Stimulated activated CD4-positive, alpha-beta T cell treated with anti-CD3 and anti-CD28 coated beads, Interleukin-1b, Interleukin-23, amount 100 ng/mL, for 48 hours (primary cell): ENCODE data around the gene EPHA3.

ENCODE experiments used
- DNase-seq: peaks from one replicate; pipeline ENCODE4 v3.0.0-alpha.2; 2020

The EPHA3 gene

DNA sequence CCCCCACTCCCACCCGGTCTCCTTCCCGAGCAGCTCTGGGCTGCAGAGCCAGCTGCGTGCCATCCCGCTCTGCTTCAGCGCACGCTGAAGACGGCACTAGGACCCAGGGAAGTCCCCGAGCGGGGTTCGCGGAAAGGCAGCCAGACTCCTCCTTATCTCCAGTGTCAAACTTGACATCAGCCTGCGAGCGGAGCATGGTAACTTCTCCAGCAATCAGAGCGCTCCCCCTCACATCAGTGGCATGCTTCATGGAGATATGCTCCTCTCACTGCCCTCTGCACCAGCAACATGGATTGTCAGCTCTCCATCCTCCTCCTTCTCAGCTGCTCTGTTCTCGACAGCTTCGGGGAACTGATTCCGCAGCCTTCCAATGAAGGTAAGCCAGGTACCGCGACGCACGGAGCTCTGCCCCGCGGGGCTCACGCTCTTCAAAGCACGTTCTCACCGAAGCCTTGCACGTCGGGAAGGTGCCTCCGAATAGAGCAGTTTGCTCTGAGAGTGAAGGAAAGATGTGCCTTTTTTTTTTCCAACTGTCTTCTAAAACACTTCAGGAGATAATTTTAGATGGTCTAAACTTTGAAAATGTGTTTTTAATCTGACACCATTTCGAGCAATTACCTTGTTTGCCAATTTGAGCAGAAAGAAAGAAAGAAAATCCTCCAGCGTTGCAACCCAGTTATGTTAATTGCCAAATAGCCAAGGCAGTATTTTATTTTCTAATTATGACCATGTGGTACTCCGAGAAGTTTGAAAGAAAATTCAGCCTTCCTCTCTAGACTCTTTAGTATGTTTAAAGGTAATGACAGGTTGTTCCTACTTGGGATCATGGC lies at the start of gene EPHA3:
EPHA3 (plus strand) TSS at position 161 of the 830 bp plus-strand sequence; CDS start at position 289, 128 bp downstream.
- peak; percentile 43 for DNase-seq

DNA sequence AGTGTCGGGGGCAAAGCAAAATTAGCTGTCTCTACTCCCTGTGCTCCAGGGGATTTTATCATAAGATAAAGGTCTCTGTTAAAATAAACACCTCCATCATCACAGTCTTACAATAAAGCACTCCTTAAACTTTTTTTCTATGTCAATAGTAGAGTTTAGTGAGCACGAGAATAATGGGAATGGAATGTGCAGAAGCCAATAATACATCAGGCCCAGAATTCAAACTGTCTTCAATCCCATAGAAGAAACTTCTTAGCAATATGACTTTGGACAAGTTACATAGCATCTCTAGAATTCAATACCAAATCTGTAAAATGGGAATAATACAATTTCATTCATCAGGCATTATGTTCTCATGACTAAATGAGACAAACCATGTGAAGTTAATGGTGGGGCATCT lies 49.0 kb upstream of the EPHA3 start:
- no peak for DNase-seq

DNA sequence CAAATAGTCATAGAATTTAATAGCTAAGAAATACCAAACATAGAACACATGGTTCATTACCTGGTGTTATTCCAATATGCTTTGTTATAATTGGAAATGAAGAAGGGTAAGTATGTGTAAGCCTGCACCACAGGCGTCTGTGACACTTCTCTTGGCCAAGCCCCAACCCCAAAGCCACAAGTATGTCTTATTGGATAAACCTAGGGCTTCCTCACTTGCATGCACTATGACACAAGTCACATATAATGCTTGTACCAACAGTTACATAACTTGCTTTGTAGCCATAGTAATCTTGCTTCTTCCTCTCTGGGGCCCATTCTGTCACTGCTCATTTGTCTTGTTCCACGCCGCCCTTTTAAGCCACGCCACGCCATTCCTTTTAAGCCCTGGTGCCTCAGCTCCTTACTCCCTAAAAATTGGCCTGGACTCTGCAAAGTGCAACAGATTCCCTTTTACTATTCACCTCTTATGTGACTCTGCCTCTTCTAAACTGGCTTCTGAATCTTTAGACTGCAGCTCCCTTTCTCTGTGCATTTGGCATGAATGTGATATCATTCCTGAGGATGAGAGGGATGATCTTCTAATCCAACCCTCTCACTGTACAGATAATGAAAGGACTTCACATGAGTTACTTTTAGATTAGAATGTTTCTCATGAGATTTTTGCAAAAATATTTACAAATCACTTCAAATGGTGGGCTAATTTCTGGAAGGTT lies 48.1 kb upstream of the EPHA3 start:
- no peak for DNase-seq

DNA sequence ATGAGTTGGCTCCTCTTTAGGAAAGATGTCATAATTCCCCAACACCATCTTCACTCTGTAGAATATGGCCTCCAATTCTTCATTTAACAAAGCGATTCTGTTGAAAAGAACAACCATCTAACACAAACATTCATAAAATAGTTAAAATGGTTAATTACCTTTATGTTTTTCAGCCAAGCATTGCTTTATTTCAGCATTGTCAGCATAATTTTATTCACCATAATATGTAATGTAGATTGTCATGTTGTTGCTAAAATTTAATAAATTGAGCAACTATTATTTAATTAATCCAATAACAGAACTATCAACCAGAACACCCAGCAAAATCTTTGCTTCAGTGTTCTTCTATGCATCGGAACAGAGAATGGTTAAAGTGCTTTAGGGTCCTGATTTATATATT lies 46.2 kb upstream of the EPHA3 start:
- no peak for DNase-seq

DNA sequence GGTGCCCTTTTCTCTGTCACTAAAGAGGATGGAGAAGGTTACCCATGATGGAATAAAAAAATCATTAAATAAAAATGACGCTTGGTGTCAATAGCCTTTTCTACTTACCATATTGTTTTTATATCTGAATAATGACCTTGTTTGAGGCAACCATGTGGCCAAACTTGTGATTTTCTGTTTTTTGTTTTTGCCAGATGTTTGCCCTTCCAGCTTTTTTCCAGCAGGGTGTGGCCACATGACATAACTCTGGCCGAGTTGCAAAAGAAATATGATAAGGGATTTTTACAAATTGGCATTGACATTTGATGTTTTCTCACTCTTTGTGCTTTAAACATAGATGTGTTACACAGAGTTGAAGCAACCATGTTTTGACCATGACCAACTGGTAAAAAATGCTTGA lies 39.7 kb upstream of the EPHA3 start:
- DNase-seq: no peak

DNA sequence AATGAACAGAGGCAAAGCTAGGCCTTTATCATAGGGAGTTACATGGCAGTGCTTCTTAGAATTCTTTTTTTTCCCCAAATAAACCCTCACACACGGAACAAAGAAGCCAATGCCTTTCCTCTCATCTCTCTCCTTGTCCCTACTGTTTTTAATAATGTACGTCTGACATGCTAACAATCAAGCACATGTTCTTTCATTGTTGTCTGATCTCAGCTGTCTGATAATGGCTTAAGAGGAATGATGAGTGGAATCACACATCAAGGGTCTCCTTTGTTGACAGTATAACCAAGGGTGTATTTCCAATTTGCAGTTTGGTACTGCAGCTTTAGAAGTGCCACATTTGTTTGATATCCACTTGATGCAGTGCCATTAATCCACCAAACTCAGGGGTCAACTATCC lies 34.8 kb upstream of the EPHA3 start:
- DNase-seq: no peak

DNA sequence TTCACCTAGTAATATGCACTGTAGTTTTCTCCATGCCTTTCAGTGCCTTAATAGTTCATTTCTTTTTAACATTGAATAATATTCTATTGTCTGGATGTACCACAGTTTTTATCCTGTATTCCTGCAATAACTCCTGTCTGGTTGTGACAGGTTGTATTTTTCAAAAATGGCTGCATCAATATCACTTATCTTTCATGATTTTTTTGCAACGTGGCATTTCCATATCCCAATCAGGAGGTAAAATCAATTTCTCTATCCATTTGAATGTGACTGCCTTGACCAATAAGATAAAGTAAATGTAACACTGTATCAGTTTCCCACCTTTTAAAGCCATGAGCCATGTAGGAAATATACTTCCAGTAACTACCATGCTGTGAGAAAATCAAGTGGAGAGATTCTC lies 27.5 kb upstream of the EPHA3 start:
- DNase-seq: no peak

DNA sequence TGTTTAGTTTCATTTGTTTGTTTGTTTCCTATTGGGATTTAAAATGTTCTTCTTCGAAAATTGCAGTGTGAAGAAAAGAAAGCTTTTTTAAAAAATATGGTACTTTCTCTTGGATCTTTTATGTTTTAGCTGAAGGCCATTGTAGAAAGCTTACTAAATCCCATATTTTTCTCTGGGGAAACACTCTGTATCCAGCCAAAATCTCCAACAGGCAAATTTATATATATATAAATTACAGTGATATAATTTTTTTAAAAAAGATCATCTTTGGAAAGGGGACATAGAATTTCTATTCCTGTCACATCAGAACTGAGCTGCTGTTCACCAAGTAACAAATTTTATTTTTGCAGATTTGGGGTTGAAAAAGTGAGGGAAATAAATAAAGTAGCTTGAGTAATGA lies 19.6 kb upstream of the EPHA3 start:
- DNase-seq: no peak

DNA sequence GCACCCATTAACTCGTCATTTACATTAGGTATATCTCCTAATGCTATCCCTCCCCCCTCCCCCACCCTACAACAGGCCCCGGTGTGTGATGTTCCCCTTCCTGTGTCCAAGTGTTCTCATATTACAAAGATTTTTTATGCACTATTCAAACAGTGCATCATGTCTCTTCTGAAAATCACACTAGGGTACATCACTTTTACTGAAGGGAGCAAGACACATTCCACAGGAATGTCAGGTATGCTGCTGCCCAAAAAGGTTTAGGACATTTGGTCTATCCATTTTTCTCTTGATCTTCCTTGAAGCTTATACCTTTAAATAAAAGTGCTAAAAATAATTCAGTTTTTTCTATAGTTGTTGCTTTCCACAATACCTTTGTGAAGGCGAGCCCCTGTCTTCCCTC lies 9.2 kb upstream of the EPHA3 start:
- no peak for DNase-seq

DNA sequence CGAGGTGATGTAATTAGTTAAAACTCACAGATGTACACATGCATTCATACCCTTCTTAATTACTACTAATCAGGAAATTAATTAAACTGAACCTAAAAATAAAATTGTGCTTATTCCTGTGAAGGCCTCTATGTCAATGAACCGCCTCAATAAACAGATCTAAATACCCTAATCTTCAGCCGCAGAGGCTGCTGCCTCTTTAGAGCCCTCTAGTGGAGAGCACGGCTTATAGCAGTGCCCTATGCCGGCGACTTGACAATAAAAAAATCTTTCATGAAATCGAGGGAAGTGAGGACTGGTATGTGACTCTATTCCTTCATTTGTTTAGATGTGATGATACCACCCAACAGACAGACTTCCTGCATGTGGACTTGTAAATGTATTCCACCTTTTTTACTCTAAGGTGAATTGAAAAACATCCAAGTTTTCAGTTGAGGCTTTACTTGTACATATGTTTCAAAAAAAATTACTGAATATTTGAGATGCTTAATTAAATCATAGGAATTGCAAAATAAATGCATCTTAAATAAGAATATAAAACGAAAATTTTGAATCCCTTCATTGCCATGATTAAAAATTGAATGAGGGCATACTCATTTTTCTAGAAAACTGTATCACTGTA lies 8.3 kb upstream of the EPHA3 start:
- peak; percentile 43 for DNase-seq

DNA sequence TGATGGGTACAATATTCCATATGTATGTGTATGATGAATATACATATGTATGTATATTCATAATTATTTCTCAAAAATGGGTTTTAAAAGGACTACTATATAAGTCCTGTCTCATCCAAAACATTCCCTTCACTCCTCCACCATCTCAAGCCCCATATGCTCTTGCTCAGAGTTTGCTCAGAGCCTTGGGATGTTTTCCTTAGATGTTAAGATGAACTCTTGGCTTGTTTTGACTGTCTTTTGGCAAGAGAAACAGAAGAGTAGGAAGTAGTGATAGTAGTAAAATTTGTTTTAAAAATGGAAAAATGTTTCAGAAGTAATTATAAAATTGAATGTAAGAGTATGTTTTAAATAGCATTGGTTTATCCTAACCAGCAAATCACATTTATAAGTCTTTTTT lies 6.2 kb upstream of the EPHA3 start:
- no peak for DNase-seq

DNA sequence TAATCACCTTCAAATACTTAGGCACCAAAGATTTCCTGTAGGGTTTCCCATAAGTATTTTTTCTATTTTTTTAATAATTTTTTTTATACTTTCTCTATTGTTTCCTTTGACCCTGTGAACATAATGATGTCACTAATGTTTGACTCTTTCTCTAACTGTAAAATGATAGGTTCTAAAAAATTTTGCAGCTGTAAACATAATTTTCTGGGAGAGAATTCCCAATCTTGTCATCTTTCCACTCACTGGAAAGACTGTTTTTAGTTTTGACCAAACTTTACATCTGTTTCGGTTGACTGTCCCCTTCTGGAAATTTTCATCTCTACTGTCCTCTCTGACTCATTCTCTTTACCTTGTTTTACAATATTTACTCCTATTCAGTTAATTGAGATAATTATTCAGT lies 5.5 kb upstream of the EPHA3 start:
- no peak for DNase-seq

DNA sequence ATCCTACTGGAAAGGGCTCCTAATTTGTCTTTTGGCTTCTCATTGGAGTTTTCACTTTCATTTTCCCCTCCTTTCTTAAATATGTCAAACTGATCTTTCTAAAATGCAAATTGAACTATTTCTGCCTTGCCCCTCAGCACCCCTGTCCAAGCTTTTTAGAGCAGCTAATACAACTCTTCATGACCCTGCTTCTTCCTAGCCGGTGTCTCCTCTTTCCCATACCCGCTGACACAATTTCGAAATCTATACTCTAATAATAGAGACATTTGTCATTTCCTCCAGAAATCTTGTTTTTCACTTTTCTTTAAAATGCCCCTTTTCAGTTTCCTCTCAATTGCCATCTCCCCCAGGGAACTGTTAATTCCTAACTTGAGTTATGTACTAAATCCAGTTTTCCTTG lies 2.9 kb upstream of the EPHA3 start:
- DNase-seq: no peak

DNA sequence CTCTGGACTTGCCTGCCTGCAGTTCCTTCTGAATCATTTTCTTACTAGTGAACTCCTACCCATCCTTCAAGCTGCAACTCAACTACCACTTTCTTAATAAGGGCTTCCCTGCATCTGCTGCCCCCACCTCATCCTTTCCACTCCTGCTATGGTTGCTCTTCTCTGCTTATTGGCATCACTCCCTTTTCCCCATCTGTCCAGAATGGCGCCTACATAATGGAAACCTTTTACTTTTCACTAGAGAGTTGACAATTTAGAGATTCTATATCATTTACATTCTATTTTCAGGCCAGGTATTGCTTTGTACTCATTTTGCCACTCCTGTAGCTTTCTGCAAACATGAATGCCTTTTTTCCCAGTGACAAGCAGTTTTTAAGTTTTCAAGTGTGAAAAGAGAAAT lies 1.9 kb upstream of the EPHA3 start:
- no peak for DNase-seq

DNA sequence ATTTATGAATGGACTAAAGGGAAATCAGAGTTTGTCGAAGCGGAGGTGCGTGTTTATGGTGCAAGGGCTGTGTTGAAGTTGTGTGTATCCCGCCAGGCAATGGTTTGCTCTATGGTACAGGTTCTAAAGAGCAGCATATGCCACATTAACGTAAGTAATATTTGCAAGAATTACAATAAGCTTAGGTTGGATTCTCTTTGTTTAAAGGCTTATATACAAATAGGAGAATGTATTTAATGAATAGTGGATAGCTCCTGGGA lies 800 bp downstream of the EPHA3 start:
- DNase-seq: no peak

DNA sequence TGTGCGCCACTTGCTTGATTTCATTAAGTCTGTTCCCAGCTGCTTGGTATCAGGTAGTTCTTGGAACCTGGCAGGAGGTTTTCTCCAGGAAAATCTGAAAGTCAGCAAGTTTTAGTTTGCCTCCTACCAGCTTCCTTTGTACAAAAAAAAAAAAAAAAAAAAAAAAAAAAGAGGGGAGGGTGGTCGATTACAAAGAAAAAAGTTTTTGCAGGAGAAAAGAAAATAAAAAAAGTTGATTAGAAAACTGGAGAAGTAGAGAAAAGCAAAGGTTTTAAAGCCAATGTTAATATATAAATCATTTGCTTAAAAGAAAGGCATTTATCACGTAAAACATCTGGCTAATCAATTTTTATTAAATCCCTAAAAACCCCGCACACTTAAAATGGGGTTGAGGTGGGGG lies 5.9 kb downstream of the EPHA3 start:
- DNase-seq: no peak

DNA sequence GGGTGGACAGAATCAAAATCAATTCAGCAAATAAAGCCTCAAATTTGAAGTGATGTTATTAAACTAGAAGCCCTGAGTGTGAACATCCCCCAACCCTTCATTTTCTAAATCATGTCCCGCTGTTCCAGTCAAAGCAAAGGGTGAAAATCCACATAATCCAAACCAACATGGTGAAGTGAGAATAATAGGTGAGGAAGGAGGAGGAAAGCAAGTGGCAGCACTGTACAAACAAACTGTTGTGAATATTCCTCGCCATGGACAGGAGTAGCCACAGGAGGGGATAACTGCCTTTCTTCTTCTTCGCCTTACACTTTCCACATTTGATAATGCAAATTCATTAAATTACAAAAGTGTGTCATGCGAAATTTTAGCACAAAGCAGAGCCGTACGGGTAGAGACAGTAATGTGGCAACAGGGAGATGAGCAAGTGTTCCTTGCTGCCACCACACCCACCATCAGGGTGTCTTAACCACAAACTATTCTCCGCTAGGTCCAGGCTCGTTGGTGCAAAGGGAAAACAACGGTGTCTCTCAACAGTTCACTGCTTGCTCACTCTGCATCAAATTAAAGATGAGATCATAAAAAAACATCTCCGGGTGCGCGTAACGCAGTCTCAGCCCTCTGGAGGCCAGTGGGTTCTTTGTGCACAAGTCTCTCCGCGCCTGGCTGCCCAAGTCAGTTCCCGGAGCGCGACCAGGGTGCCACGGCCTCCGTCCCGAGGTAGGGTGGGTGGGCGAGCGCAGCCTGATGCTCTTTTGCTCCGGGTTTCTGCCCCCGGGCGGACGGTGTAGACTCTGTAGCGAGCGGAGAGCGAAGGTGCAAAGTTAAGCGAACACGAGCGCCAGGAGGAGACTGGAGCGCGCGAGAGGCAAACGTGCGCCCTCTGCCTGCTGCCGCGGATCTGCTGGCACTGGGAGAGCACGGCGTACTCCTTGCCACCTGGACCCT lies 6.7 kb downstream of the EPHA3 start:
- peak; percentile 25 for DNase-seq

DNA sequence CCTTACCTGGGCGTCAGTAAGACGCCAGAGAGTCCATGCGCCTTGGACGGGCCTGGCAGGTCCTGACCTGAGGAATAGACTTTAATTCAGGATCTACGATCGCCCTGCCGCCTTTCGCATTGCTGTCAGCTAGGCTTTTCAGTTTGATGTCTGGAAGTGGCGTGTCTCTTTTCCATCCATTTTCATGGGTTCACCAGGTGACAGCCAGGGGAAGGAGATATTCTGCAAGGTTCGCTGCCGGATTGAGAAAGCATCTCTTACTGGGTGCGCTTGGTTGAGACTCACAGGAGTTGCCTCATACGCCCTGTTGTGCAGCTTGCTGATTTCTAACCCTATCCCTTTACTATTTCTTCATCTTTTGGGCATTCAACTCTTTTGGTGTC lies 7.4 kb downstream of the EPHA3 start:
- DNase-seq: no peak

DNA sequence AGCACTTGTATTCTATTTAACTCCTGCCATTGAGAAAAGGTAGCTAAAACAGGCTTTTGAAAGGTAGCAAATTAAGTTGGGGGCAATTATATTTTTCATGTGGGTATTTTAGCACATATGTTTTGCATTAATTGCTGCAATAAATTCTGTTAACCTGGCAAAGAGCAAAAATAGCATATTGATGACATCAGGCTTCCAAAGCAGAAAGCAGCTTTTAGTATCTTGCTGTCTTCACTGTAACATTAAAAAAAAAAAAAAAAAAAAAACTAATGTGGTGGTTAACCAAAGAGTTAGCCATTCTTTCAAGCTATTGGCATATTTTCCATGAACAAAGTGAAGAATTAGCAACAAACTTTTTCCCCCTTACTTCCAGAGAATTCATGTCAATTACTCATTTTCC lies 9.1 kb downstream of the EPHA3 start:
- DNase-seq: no peak

DNA sequence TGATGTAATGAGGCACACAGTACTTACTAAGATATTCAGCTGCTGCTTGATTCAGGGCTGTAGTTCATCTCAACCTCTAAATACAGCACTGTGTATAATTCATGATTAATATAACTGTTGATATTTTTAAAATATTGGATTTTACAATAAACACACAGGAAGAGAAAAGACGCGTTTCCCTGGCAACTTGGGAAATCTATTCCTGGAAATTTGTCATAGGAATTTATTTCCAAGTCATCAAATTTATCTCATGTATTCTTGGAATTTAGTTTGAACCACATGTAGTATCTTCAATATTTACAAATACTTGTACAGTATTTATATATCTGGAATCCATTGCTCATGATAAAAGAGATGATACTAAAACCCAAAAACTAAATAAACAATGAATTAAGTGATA lies 30.6 kb downstream of the EPHA3 start:
- no peak for DNase-seq

DNA sequence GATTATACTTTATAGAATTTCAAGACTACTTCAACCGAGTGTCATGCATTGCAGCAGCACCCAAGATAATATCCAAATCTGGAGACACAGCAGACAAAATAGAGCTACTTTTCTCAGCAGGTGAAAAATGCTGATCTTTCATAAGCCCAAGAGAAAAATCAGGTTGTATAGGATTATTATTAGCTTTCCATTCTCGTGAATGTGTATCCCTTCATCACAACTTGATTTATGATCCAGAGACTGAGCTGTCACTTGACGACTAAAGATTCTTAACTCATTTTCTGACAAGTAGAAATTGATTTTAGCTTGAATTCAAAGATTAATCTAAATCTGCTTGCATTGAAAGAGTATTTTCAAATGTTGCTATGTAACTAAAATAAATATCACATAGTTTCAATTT lies 32.4 kb downstream of the EPHA3 start:
- no peak for DNase-seq

DNA sequence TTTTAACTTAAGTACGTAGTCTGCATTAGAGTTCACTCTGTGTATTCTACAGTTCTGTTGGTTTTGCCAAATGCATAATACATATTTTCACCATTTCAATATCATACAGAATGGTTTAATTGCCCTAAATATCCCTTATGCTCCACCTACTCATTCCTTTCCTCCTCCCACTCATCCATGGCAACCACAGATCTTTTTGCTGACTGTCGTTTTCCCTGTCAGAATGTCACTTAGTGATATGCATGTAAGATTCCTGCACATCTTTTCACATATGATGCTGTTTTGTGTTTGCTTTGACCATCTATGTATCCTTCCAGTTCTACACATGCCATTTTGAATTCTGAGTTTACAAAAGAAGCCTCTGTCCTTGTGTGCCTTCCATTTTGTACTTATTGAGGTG lies 36.7 kb downstream of the EPHA3 start:
- DNase-seq: no peak

DNA sequence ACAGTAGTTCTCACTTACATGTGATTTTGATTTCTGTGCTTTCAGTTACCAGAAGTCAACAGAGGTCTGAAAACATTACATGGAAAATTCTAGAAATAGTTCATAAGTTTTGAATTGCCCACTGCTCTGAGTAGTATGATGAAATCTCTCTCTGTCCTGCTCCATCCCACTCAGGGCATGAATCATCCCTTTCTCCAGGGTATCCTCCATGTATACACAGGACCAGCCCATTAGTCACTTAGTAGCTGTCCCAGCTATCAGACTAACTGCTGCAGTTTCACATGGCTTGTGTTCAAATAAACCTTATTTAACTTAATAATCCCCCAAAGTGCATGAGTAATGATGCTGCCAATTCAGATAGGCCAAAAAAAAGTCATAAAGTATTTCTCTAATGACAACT lies 38.6 kb downstream of the EPHA3 start:
- DNase-seq: no peak
